ENCODE data around the gene PXYLP1. TPM values are rescaled to one million over a fixed set of nuclear protein-coding genes. Genes with fewer than 3 reads are reported as not detected.

Gene PXYLP1
- total RNA-seq, 6 donors from 2014 or later, result 6.5 to 17.5 (median 9.8) TPM

DNA sequence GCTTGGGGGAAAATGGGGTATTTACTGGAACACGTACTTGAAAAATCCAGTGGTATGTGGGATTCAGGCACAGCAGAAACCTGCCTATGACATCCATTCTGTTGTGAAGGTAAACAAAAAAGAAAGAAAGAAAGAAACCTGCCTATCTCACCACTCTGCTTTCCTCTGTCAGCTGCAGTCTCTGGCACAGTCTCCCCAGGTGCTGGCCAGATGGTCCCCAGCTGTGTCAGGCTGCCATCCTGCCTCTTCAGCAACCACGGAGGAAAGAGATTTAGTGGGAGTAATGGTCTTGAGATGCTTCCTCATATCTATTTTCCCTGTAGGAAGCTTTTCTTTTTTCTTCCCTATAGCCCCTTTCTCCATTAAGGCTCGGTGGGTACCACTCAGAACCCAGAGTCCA lies 2.5 kb upstream of the PXYLP1 start:
- H3K36me3 ChIP-seq, result no peaks in the 10 kb centered on the region
- TF ChIP-seq POLR2A (IDR thresholded peaks at IDR 0.05) (no peak), POLR2AphosphoS5 (IDR thresholded peaks at IDR 0.05) (no peak), EP300 (IDR thresholded peaks at IDR 0.05) (no peak)
- TF ChIP-seq, protein P1, sequence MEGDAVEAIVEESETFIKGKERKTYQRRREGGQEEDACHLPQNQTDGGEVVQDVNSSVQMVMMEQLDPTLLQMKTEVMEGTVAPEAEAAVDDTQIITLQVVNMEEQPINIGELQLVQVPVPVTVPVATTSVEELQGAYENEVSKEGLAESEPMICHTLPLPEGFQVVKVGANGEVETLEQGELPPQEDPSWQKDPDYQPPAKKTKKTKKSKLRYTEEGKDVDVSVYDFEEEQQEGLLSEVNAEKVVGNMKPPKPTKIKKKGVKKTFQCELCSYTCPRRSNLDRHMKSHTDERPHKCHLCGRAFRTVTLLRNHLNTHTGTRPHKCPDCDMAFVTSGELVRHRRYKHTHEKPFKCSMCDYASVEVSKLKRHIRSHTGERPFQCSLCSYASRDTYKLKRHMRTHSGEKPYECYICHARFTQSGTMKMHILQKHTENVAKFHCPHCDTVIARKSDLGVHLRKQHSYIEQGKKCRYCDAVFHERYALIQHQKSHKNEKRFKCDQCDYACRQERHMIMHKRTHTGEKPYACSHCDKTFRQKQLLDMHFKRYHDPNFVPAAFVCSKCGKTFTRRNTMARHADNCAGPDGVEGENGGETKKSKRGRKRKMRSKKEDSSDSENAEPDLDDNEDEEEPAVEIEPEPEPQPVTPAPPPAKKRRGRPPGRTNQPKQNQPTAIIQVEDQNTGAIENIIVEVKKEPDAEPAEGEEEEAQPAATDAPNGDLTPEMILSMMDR (IDR thresholded peaks at IDR 0.05), result no peak
- ATAC-seq (ENCODE audit: low FRiP score in 2 of 2) (no peak), DNase-seq (no peak)
- H3K27me3 ChIP-seq, result no peaks in the 10 kb centered on the region
- peaks cover 10 to 25% (median 11%) of the 10 kb centered on the region in 4 donors for H3K4me1 ChIP-seq
- H3K4me3 ChIP-seq, result no peak overlapping the region
- no peak overlapping the region for H3K27ac ChIP-seq
- 68 to 93% methylated on average over 3 of the region's 3 CpGs for WGBS, 2 donors
- H3K9me3 ChIP-seq, result no peaks in the 10 kb centered on the region

DNA sequence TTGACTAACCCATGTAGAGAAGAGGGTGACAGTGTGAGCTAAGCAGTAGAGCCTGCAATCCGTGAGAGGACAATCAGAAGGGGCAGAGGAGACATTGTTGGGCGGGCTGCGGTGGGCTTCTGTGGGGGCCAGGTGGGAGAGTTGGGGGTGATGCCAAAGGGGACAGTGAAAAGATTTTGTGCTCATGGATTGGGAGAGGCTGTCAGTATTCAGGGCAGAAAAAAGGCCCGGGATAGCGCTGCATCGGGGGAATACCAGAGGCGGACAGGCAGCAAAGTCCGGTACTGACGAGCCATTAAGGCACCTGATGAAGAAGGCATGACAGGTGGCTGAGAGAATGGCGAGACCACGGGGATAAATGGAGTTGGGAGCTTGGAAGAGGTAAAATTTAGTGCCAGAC lies 1.3 kb upstream of the PXYLP1 start:
- DNase-seq, result no peak
- no peaks in the 10 kb centered on the region for H3K9me3 ChIP-seq
- WGBS, 2 donors, result 96% methylated on average over 11 of the region's 11 CpGs
- TF ChIP-seq POLR2AphosphoS5 (IDR thresholded peaks at IDR 0.05) (no peak), POLR2A (IDR thresholded peaks at IDR 0.05) (no peak), EP300 (IDR thresholded peaks at IDR 0.05) (no peak)
- TF ChIP-seq, protein P1 (IDR thresholded peaks at IDR 0.05), result no peak
- H3K4me3 ChIP-seq, result no peak overlapping the region
- H3K27ac ChIP-seq, result no peak overlapping the region
- no peaks in the 10 kb centered on the region for H3K36me3 ChIP-seq
- no peak for ATAC-seq (ENCODE audit: low FRiP score in 2 of 2)
- no peaks in the 10 kb centered on the region for H3K27me3 ChIP-seq
- H3K4me1 ChIP-seq, result peaks cover 15 to 36% (median 18%) of the 10 kb centered on the region in 4 donors

DNA sequence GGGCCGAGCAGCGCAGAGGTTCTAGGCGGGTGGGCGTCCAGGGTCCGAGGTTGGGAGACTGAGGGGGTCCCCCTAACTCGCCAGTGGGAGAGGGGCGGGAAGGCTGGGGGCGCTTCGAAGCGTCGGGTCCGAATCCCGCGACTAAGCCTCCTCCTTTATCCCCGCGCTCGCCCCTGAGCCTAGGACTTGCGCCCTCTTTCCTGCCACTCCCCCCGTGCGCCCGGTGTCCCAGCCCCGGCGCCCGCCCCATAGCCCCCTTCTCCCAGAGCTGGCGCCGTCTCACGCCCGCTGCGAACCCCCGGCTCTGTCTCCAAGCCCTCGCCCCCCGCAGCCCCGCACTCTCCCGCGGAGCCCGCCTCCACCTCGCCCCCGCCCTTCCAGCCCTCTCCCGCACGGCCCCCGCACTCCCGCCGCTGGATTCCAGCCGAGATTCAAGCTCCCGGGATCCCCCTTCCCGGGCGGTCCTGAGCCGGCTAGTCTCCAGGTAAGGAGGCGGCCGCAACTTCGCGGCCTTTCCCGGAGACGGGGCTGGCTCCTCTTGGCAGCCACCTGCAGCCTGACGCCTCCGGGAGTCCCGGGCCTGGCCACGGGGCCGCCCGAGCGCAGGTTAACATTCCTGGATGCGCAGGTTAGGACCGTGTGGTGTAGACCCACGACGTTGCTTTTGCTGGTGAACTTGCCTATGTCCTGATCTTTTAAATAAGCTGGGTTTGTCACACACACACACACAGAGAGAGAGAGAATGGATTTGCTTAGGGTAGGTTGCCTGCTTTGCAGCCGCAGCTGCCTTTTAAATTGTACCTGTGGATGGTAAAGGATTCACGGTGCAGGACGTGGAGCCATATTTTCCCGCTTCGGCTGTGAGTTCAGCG lies 563 bp downstream of the PXYLP1 start:
- Histone ChIP-seq H3K9me3 (no peaks in the 10 kb centered on the region), H3K36me3 (no peaks in the 10 kb centered on the region), H3K4me3 (peak overlapping the region; percentile 56 to 95 (median 76)), H3K27me3 (no peaks in the 10 kb centered on the region), H3K27ac (peak overlapping the region; percentile 60 to 92 (median 81)), H3K4me1 (peaks cover 15 to 36% (median 18%) of the 10 kb centered on the region in 4 donors)
- WGBS, 2 donors, result 7 to 24% methylated on average over 8 to 41 of the region's 71 CpGs
- TF ChIP-seq POLR2A (IDR thresholded peaks at IDR 0.05), result no peak
- TF ChIP-seq, protein P1 (IDR thresholded peaks at IDR 0.05), result peak in 1 of 6 experiments; percentile 9
- peak; percentile 65 to 89 for DNase-seq
- peak; percentile 23 to 46 for ATAC-seq (ENCODE audit: low FRiP score in 2 of 2)

DNA sequence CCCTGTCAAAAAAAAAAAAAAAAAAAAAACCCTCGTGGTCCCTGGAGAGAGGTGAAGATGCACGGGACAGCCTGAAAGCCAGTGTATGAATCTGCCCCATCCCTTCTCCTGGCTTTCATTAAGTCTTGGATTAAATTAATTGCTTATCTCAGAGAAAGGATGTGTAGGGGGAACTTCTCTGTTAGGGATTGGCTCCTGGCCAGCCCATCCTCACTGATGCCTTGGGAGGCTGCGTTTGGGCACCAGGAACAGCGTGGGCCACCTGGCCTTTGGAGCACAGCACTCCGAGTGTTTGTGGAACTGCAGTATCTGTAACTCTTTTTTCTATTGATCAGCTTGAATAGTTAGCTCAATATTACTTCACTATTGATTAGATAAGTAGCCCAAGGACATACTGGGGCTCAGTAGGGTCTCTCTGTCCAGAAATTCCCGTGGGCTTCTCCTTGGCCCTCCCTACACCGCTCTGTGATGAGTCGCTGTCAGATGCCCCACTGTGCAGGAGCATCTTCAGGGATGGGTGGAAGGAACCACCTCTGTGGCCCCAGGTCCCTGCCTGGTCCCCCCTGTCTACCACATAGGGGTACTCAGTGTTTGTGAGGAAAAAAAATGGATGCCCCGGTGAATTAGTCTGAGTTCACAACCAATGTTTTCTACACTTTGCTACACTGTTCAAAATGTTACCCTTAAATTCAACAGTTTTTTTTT lies 2.0 kb downstream of the PXYLP1 start:
- Histone ChIP-seq H3K4me3 (no peak overlapping the region), H3K36me3 (no peaks in the 10 kb centered on the region), H3K27me3 (no peaks in the 10 kb centered on the region), H3K4me1 (peaks cover 15 to 36% (median 23%) of the 10 kb centered on the region in 4 donors), H3K27ac (no peak overlapping the region), H3K9me3 (no peaks in the 10 kb centered on the region)
- ATAC-seq (ENCODE audit: low FRiP score in 2 of 2) (no peak), DNase-seq (no peak)
- WGBS, 2 donors, result 87 to 91% methylated on average over 9 of the region's 9 CpGs
- TF ChIP-seq POLR2AphosphoS5 (IDR thresholded peaks at IDR 0.05) (no peak), EP300 (IDR thresholded peaks at IDR 0.05) (no peak), POLR2A (IDR thresholded peaks at IDR 0.05) (no peak)
- TF ChIP-seq, protein P1 (IDR thresholded peaks at IDR 0.05), result no peak
